Mesenchymal stem cell (in vitro differentiated cells and primary cell): Measurements from ENCODE around the gene PI4KA.
"Not testable (repeated sequence)": the region's sequence is repeated elsewhere in the genome, so short reads cannot be mapped to it uniquely, and the experiment has no call there.

Source experiments
- DNase-seq: peaks from one replicate; pipeline ENCODE4 v3.0.0-alpha.2; 2013
- H2AFZ ChIP-seq: one replicate; pipeline ENCODE4 v1.6.1; 2013; ENCODE audit warnings: low read depth, mild to moderate bottlenecking, control low read depth, inconsistent platforms, low read length, moderate library complexity
- H2AK5ac ChIP-seq: 2 replicates; pipeline ENCODE4 v1.6.1; 2013; ENCODE audit warnings: low read length, moderate library complexity, mild to moderate bottlenecking, inconsistent platforms; ENCODE audit not compliant: severe bottlenecking
- H2BK120ac ChIP-seq: one replicate; pipeline ENCODE4 v1.6.1; 2013; ENCODE audit warnings: low read depth, mild to moderate bottlenecking, inconsistent platforms, low read length, moderate library complexity
- H2BK12ac ChIP-seq, 2 experiments: one replicate each; pipeline ENCODE4 v1.6.1; 2013; ENCODE audit warnings: inconsistent platforms in 2 of 2, low read length in 2 of 2, mild to moderate bottlenecking in 2 of 2, moderate library complexity in 2 of 2, control low read depth in 1 of 2
- H2BK15ac ChIP-seq: one replicate; pipeline ENCODE4 v1.6.1; 2013; ENCODE audit warnings: mild to moderate bottlenecking, low read depth, inconsistent platforms; ENCODE audit not compliant: poor library complexity, severe bottlenecking
- H2BK5ac ChIP-seq: 2 replicates; pipeline ENCODE4 v1.6.1; 2013; ENCODE audit warnings: low read depth, mild to moderate bottlenecking, low read length, control low read depth, inconsistent platforms; ENCODE audit not compliant: poor library complexity, severe bottlenecking
- H3K14ac ChIP-seq, 2 experiments: one replicate each; pipeline ENCODE4 v1.6.1; 2013; ENCODE audit warnings: inconsistent platforms in 2 of 2, low read length in 2 of 2, control low read depth in 1 of 2, mild to moderate bottlenecking in 1 of 2, moderate library complexity in 1 of 2
- H3K18ac ChIP-seq, 2 experiments: one replicate each; pipeline ENCODE4 v1.6.1; 2013; ENCODE audit warnings: inconsistent platforms in 2 of 2, low read length in 2 of 2, control low read depth in 1 of 2, low read depth in 1 of 2, mild to moderate bottlenecking in 1 of 2
- H3K23ac ChIP-seq, 2 experiments: one replicate each; pipeline ENCODE4 v1.6.1; 2013; ENCODE audit warnings: inconsistent platforms in 2 of 2, low read length in 2 of 2, mild to moderate bottlenecking in 2 of 2, moderate library complexity in 2 of 2, control low read depth in 1 of 2
- H3K27ac ChIP-seq: 2 replicates; pipeline ENCODE4 v1.5.1; 2013; ENCODE audit warnings: mild to moderate bottlenecking, moderate library complexity, low read length, control low read depth, inconsistent platforms; ENCODE audit not compliant: poor library complexity, severe bottlenecking
- H3K27me3 ChIP-seq, 2 experiments: 2 replicates each; pipeline versions ENCODE4 v1.6.1 to v1.7.0; 2013; ENCODE audit warnings: low read length in 2 of 2, mild to moderate bottlenecking in 2 of 2, moderate library complexity in 2 of 2, control low read depth in 1 of 2, inconsistent platforms in 1 of 2; ENCODE audit not compliant: control insufficient read depth in 1 of 2, insufficient read depth in 1 of 2
- H3K36me3 ChIP-seq, 2 experiments: 2 replicates each; pipeline versions ENCODE4 v1.6.1 to v1.7.0; 2013; ENCODE audit warnings: low read length in 2 of 2, control low read depth in 1 of 2, inconsistent platforms in 1 of 2, low read depth in 1 of 2, mild to moderate bottlenecking in 1 of 2; ENCODE audit not compliant: insufficient read depth in 2 of 2, control insufficient read depth in 1 of 2
- H3K4ac ChIP-seq, 2 experiments: one replicate each; pipeline ENCODE4 v1.6.1; 2013; ENCODE audit warnings: inconsistent platforms in 2 of 2, low read length in 2 of 2, mild to moderate bottlenecking in 2 of 2, moderate library complexity in 2 of 2, control low read depth in 1 of 2, low read depth in 1 of 2
- H3K4me1 ChIP-seq: 2 replicates; pipeline ENCODE4 v1.6.1; 2013; ENCODE audit warnings: low read depth, low read length, control low read depth; ENCODE audit not compliant: control insufficient read depth, insufficient read depth
- H3K4me2 ChIP-seq: 2 replicates; pipeline ENCODE4 v1.6.1; 2013; ENCODE audit warnings: low read length, mild to moderate bottlenecking, inconsistent platforms; ENCODE audit not compliant: poor library complexity, severe bottlenecking
- H3K4me3 ChIP-seq, 2 experiments: 2 replicates each; pipeline versions ENCODE4 v1.5.1 to v1.7.0; 2013; ENCODE audit warnings: low read length in 2 of 2, mild to moderate bottlenecking in 2 of 2, control low read depth in 1 of 2, low read depth in 1 of 2; ENCODE audit not compliant: insufficient read depth in 1 of 2
- H3K79me1 ChIP-seq: replicated peaks from 2 replicates; pipeline ENCODE4 v1.6.1; 2013; ENCODE audit warnings: mild to moderate bottlenecking, control low read depth, low read length, inconsistent platforms; ENCODE audit not compliant: poor library complexity, severe bottlenecking
- H3K9ac ChIP-seq: 2 replicates; pipeline ENCODE4 v1.7.0; 2013; ENCODE audit warnings: mild to moderate bottlenecking, low read length, moderate library complexity
- H3K9me3 ChIP-seq: 2 replicates; pipeline ENCODE4 v1.7.0; 2013; ENCODE audit warnings: mild to moderate bottlenecking, low read length; ENCODE audit not compliant: control insufficient read depth
- H4K8ac ChIP-seq: one replicate; pipeline ENCODE4 v1.6.1; 2013; ENCODE audit warnings: inconsistent platforms, mild to moderate bottlenecking, low read length, moderate library complexity
- H4K91ac ChIP-seq: one replicate; pipeline ENCODE4 v1.6.1; 2013; ENCODE audit warnings: mild to moderate bottlenecking, low read length, inconsistent platforms
- WGBS: methylation state at CpG from one replicate; pipeline ENCODE4 v1.1.7; 2013; ENCODE audit warnings: mixed read lengths; 5-methylcytosine and 5-hydroxymethylcytosine counted together

The PI4KA gene

GRCh38 chr22:20692926-20693325 lies 165.7 kb downstream of the PI4KA start:
- not testable (repeated sequence) for H3K9ac ChIP-seq, H3K4me3 ChIP-seq, H3K36me3 ChIP-seq, DNase-seq, H3K79me1 ChIP-seq, H2BK15ac ChIP-seq, H4K8ac ChIP-seq, H3K27ac ChIP-seq, H2BK120ac ChIP-seq, H2AK5ac ChIP-seq, H2AFZ ChIP-seq, H3K4ac ChIP-seq, H3K14ac ChIP-seq, H4K91ac ChIP-seq, H3K18ac ChIP-seq, H3K27me3 ChIP-seq, H2BK5ac ChIP-seq, H2BK12ac ChIP-seq, H3K4me2 ChIP-seq, H3K9me3 ChIP-seq, H3K23ac ChIP-seq, H3K4me1 ChIP-seq
- WGBS = 94% methylated on average over 5 of the region's 7 CpGs

- not testable (repeated sequence) for H3K18ac ChIP-seq, DNase-seq, H2BK12ac ChIP-seq, H3K9ac ChIP-seq, H3K4me2 ChIP-seq, H2AFZ ChIP-seq, H2BK15ac ChIP-seq, H2AK5ac ChIP-seq, H4K91ac ChIP-seq, H3K79me1 ChIP-seq, H3K14ac ChIP-seq, H3K4ac ChIP-seq, H3K36me3 ChIP-seq, H3K4me1 ChIP-seq, H4K8ac ChIP-seq, H3K27ac ChIP-seq, H2BK5ac ChIP-seq, H2BK120ac ChIP-seq, H3K9me3 ChIP-seq, H3K4me3 ChIP-seq, H3K27me3 ChIP-seq, H3K23ac ChIP-seq
- 87% methylated on average over 13 of the region's 15 CpGs for WGBS
Observed at GRCh38 chr22:20690586-20691317, 167.9 kb downstream of the PI4KA start.

GRCh38 chr22:20687356-20688172 lies 171.0 kb downstream of the PI4KA start:
- not testable (repeated sequence) for H3K4me3 ChIP-seq, H2AK5ac ChIP-seq, H3K14ac ChIP-seq, H3K4me2 ChIP-seq, H3K9me3 ChIP-seq, H3K18ac ChIP-seq, H2BK15ac ChIP-seq, H2BK12ac ChIP-seq, H4K91ac ChIP-seq, H2AFZ ChIP-seq, H3K23ac ChIP-seq, H3K4ac ChIP-seq, H2BK120ac ChIP-seq, H3K4me1 ChIP-seq, H3K79me1 ChIP-seq, DNase-seq, H3K9ac ChIP-seq, H4K8ac ChIP-seq, H3K27ac ChIP-seq, H2BK5ac ChIP-seq, H3K36me3 ChIP-seq, H3K27me3 ChIP-seq
- WGBS = 97% methylated on average over 20 of the region's 29 CpGs

GRCh38 chr22:20685764-20686163 lies 172.8 kb downstream of the PI4KA start:
- H3K36me3 ChIP-seq, H3K9me3 ChIP-seq, H4K91ac ChIP-seq, H2BK12ac ChIP-seq, H4K8ac ChIP-seq, H2AFZ ChIP-seq, H3K4me2 ChIP-seq, H2BK15ac ChIP-seq, H3K9ac ChIP-seq, H3K79me1 ChIP-seq, H2BK5ac ChIP-seq, DNase-seq, H2AK5ac ChIP-seq, H2BK120ac ChIP-seq, H3K4me1 ChIP-seq, H3K27me3 ChIP-seq, H3K18ac ChIP-seq, H3K14ac ChIP-seq, H3K4ac ChIP-seq, H3K23ac ChIP-seq, H3K27ac ChIP-seq, H3K4me3 ChIP-seq: not testable (repeated sequence)
- WGBS = 98% methylated on average over 6 of the region's 11 CpGs
